Neural progenitor cell (in vitro differentiated cells): Measurements from ENCODE around the gene STXBP5. TPM values are rescaled to one million over a fixed set of nuclear protein-coding genes. Genes with fewer than 3 reads are reported as not detected.

ENCODE experiments used
- DNase-seq: peaks from one replicate; pipeline ENCODE4 v3.0.0-alpha.2; 2016; ENCODE audit warnings: low spot score
- H2AFZ ChIP-seq: fragments of 200-600 bp; sonication (generic); replicated peaks from 2 replicates; pipeline ENCODE4 v1.6.1; 2016; ENCODE audit warnings: antibody characterized with exemption
- H3F3A ChIP-seq: fragments of 200-600 bp; sonication (generic); 2 replicates; pipeline ENCODE4 v1.6.1; 2016; ENCODE audit warnings: antibody characterized with exemption, low read depth
- H3K27ac ChIP-seq: fragments of 200-600 bp; sonication (generic); 2 replicates; pipeline ENCODE4 v1.5.1; 2016; ENCODE audit warnings: mild to moderate bottlenecking
- H3K27me3 ChIP-seq: fragments of 200-600 bp; sonication (generic); 2 replicates; pipeline ENCODE4 v1.6.1; 2016; ENCODE audit warnings: mild to moderate bottlenecking, moderate library complexity
- H3K36me3 ChIP-seq: fragments of 200-600 bp; sonication (generic); 2 replicates; pipeline ENCODE4 v1.5.1; 2016
- H3K4me1 ChIP-seq: fragments of 200-600 bp; sonication (generic); 2 replicates; pipeline ENCODE4 v1.6.1; 2016; ENCODE audit warnings: mixed run types
- H3K4me2 ChIP-seq: fragments of 200-600 bp; sonication (generic); 2 replicates; pipeline ENCODE4 v1.6.1; 2016
- H3K4me3 ChIP-seq: fragments of 200-600 bp; sonication (generic); 2 replicates; pipeline ENCODE4 v1.5.1; 2016
- H3K79me2 ChIP-seq: fragments of 200-600 bp; sonication (generic); 2 replicates; pipeline ENCODE4 v1.6.1; 2016; ENCODE audit warnings: low read depth
- H3K9ac ChIP-seq: fragments of 200-600 bp; sonication (generic); 2 replicates; pipeline ENCODE4 v1.6.1; 2016
- H3K9me3 ChIP-seq: fragments of 200-600 bp; sonication (generic); 2 replicates; pipeline ENCODE4 v1.5.1; 2016; ENCODE audit warnings: low read depth
- H4K20me1 ChIP-seq: fragments of 200-600 bp; sonication (generic); 2 replicates; pipeline ENCODE4 v1.6.1; 2016; ENCODE audit warnings: low read depth
- H3K27ac Mint-ChIP-seq: 3 replicates; pipeline ENCODE4 v1.8.0; 2021; ENCODE audit warnings: mixed read lengths
- H3K27me3 Mint-ChIP-seq: 2 replicates; pipeline ENCODE4 v1.8.0; 2022; ENCODE audit warnings: low read depth, mild to moderate bottlenecking, inconsistent platforms, moderate library complexity, mixed read lengths; ENCODE audit not compliant: insufficient read depth
- H3K36me3 Mint-ChIP-seq: 3 replicates; pipeline ENCODE4 v1.8.0; 2021; ENCODE audit warnings: mixed read lengths
- H3K4me1 Mint-ChIP-seq: 3 replicates; pipeline ENCODE4 v1.8.0; 2021; ENCODE audit warnings: mixed read lengths
- H3K4me3 Mint-ChIP-seq: 3 replicates; pipeline ENCODE4 v1.8.0; 2021; ENCODE audit warnings: mild to moderate bottlenecking, moderate library complexity, mixed read lengths
- H3K9me3 Mint-ChIP-seq: 3 replicates; pipeline ENCODE4 v1.8.0; 2020; ENCODE audit warnings: mixed read lengths
- CTCF ChIP-seq: fragments of 200-600 bp; sonication (generic); IDR thresholded peaks from 2 replicates; pipeline ENCODE4 v1.5.1; 2017; ENCODE audit warnings: antibody characterized with exemption, mild to moderate bottlenecking
- EZH2 ChIP-seq: fragments of 200-600 bp; sonication (generic); IDR thresholded peaks from 2 replicates; pipeline ENCODE4 v1.6.1; 2017; ENCODE audit warnings: antibody characterized with exemption, mild to moderate bottlenecking, moderate library complexity
- EZH2phosphoT487 ChIP-seq: fragments of 200-600 bp; sonication (generic); IDR thresholded peaks from 2 replicates; pipeline ENCODE4 v1.6.1; 2017; ENCODE audit warnings: antibody characterized with exemption
- total RNA-seq: library from RNA; depleted of rRNA; stranded (reverse); fragments of >200 nt; gene quantifications from 2 replicates; pipeline ENCODE4 v1.2.3, GENCODE V29; 2015; ENCODE audit warnings: low replicate concordance

Gene STXBP5
- total RNA-seq, 1 donor from 2014 or later = 12.0 TPM

- H3K36me3 Mint-ChIP-seq = peaks cover 2% of the 10 kb centered on the region
- Histone ChIP-seq H3K36me3 (peaks cover 2% of the 10 kb centered on the region), H3K9ac (no peak overlapping the region), H3K27me3 (no peaks in the 10 kb centered on the region), H3K79me2 (no peaks in the 10 kb centered on the region), H3K27ac (no peak overlapping the region), H3K4me3 (no peak overlapping the region), H3K4me2 (no peak overlapping the region), H3K4me1 (peaks cover 25% of the 10 kb centered on the region), H3K9me3 (no peaks in the 10 kb centered on the region), H4K20me1 (no peaks in the 10 kb centered on the region), H3F3A (peaks cover 19% of the 10 kb centered on the region), H2AFZ (no peak overlapping the region)
- TF ChIP-seq CTCF (no peak), EZH2phosphoT487 (no peak), EZH2 (no peak)
- H3K4me3 Mint-ChIP-seq = no peak overlapping the region
- H3K27me3 Mint-ChIP-seq = no peaks in the 10 kb centered on the region
- H3K9me3 Mint-ChIP-seq = no peaks in the 10 kb centered on the region
- peaks cover 17% of the 10 kb centered on the region for H3K4me1 Mint-ChIP-seq
- no peak for DNase-seq
- H3K27ac Mint-ChIP-seq = no peak overlapping the region
These were observed 40.6 kb downstream of the STXBP5 start for GRCh38 chr6:147244832-147245231.

GRCh38 chr6:147245693-147246092 is 41.5 kb downstream of the STXBP5 start:
- H3K79me2 ChIP-seq = no peaks in the 10 kb centered on the region
- no peak overlapping the region for H3K9ac ChIP-seq
- peaks cover 27% of the 10 kb centered on the region for H3F3A ChIP-seq
- no peak for DNase-seq
- H3K36me3 Mint-ChIP-seq = peaks cover 5% of the 10 kb centered on the region
- peaks cover 3% of the 10 kb centered on the region for H3K9me3 ChIP-seq
- H3K4me3 Mint-ChIP-seq = no peak overlapping the region
- H3K4me1 ChIP-seq = peaks cover 32% of the 10 kb centered on the region
- peaks cover 2% of the 10 kb centered on the region for H3K36me3 ChIP-seq
- no peaks in the 10 kb centered on the region for H3K27me3 ChIP-seq
- H3K27ac ChIP-seq = no peak overlapping the region
- no peak overlapping the region for H3K27ac Mint-ChIP-seq
- no peak overlapping the region for H2AFZ ChIP-seq
- H3K4me2 ChIP-seq = no peak overlapping the region
- H3K9me3 Mint-ChIP-seq = peaks cover 3% of the 10 kb centered on the region
- no peak overlapping the region for H3K4me3 ChIP-seq
- no peaks in the 10 kb centered on the region for H3K27me3 Mint-ChIP-seq
- peaks cover 19% of the 10 kb centered on the region for H3K4me1 Mint-ChIP-seq
- no peaks in the 10 kb centered on the region for H4K20me1 ChIP-seq
- TF ChIP-seq EZH2phosphoT487 (no peak), EZH2 (no peak), CTCF (no peak)

GRCh38 chr6:147246853-147247635 is 42.8 kb downstream of the STXBP5 start:
- no peaks in the 10 kb centered on the region for H3K79me2 ChIP-seq
- no peak overlapping the region for H3K27ac Mint-ChIP-seq
- no peak overlapping the region for H3K4me3 Mint-ChIP-seq
- H3F3A ChIP-seq = peaks cover 27% of the 10 kb centered on the region
- no peak overlapping the region for H3K27ac ChIP-seq
- H3K27me3 Mint-ChIP-seq = no peaks in the 10 kb centered on the region
- no peak for TF ChIP-seq EZH2
- TF ChIP-seq CTCF = no peak
- no peak for TF ChIP-seq EZH2phosphoT487
- H3K4me2 ChIP-seq = no peak overlapping the region
- H3K36me3 Mint-ChIP-seq = peaks cover 17% of the 10 kb centered on the region
- no peak overlapping the region for H3K4me3 ChIP-seq
- peaks cover 3% of the 10 kb centered on the region for H3K9me3 ChIP-seq
- H4K20me1 ChIP-seq = no peaks in the 10 kb centered on the region
- no peak for DNase-seq
- H3K9me3 Mint-ChIP-seq = peaks cover 10% of the 10 kb centered on the region
- H3K36me3 ChIP-seq = peaks cover 4% of the 10 kb centered on the region
- no peak overlapping the region for H2AFZ ChIP-seq
- H3K4me1 ChIP-seq = peaks cover 32% of the 10 kb centered on the region
- no peak overlapping the region for H3K9ac ChIP-seq
- peaks cover 19% of the 10 kb centered on the region for H3K4me1 Mint-ChIP-seq
- no peaks in the 10 kb centered on the region for H3K27me3 ChIP-seq
